GM18907 (cell line): Measurements from ENCODE around the gene ZNF324.
A peak's percentile ranks its signal among the peaks of the same experiment; 100 is the strongest.
"Not testable (repeated sequence)": the region's sequence is repeated elsewhere in the genome, so short reads cannot be mapped to it uniquely, and the experiment has no call there.

Experiments used
- ATAC-seq: cut with Tn5 transposase; IDR thresholded peaks from one replicate; pipeline ENCODE4 v1.9.1; 2021; ENCODE audit warnings: mild to moderate bottlenecking, moderate library complexity; ENCODE audit not compliant: unreplicated experiment

ZNF324 gene

GRCh38 chr19:58470837-58471543 lies 4.1 kb downstream of the ZNF324 start:
- not testable (repeated sequence) for ATAC-seq

GRCh38 chr19:58471736-58472135 lies 4.9 kb downstream of the ZNF324 start:
- no peak for ATAC-seq

GRCh38 chr19:58473775-58474174 lies 6.9 kb downstream of the ZNF324 start:
- no peak for ATAC-seq

- no peak for ATAC-seq
Observed at GRCh38 chr19:58474291-58474996, 7.6 kb downstream of the ZNF324 start.

- peak; percentile 2 for ATAC-seq
Observed at GRCh38 chr19:58474997-58475713, 8.3 kb downstream of the ZNF324 start.

- ATAC-seq: peak; percentile 80
Observed at GRCh38 chr19:58475714-58476497, 9.0 kb downstream of the ZNF324 start, which contains the start of gene ZNF446. ZNF446 (plus strand) TSS chr19:58476352; CDS start chr19:58477219, 867 bp downstream.

GRCh38 chr19:58476498-58477015 lies 9.7 kb downstream of the ZNF324 start:
- no peak for ATAC-seq

- no peak for ATAC-seq
Observed at GRCh38 chr19:58477130-58477529, 10.2 kb downstream of the ZNF324 start.

- no peak for ATAC-seq
Observed at GRCh38 chr19:58477871-58478270, 11.0 kb downstream of the ZNF324 start.

GRCh38 chr19:58479303-58479702 lies 12.4 kb downstream of the ZNF324 start:
- ATAC-seq: no peak

GRCh38 chr19:58479736-58480480 lies 13.0 kb downstream of the ZNF324 start:
- no peak for ATAC-seq

- ATAC-seq: no peak
Observed at GRCh38 chr19:58480481-58480830, 13.6 kb downstream of the ZNF324 start.

GRCh38 chr19:58480831-58481230 lies 14.0 kb downstream of the ZNF324 start:
- ATAC-seq: no peak

- ATAC-seq: no peak
Observed at GRCh38 chr19:58482372-58482771, 15.5 kb downstream of the ZNF324 start.

GRCh38 chr19:58483776-58484175 lies 16.9 kb downstream of the ZNF324 start:
- no peak for ATAC-seq

GRCh38 chr19:58484349-58484748 lies 17.5 kb downstream of the ZNF324 start:
- not testable (repeated sequence) for ATAC-seq

GRCh38 chr19:58491393-58491792 lies 24.5 kb downstream of the ZNF324 start:
- no peak for ATAC-seq

GRCh38 chr19:58492265-58492664 lies 25.4 kb downstream of the ZNF324 start:
- no peak for ATAC-seq

- ATAC-seq: no peak
Observed at GRCh38 chr19:58497634-58498170, 30.8 kb downstream of the ZNF324 start.
